ENCODE data around the gene ADAMTS8. TPM values are rescaled to one million over a fixed set of nuclear protein-coding genes. Genes with fewer than 3 reads are reported as not detected.
A peak's percentile ranks its signal among the peaks of the same experiment; 100 is the strongest.

ADAMTS8 gene
- polyA plus RNA-seq, 2 donors, result 2.2 to 3.1 TPM

DNA sequence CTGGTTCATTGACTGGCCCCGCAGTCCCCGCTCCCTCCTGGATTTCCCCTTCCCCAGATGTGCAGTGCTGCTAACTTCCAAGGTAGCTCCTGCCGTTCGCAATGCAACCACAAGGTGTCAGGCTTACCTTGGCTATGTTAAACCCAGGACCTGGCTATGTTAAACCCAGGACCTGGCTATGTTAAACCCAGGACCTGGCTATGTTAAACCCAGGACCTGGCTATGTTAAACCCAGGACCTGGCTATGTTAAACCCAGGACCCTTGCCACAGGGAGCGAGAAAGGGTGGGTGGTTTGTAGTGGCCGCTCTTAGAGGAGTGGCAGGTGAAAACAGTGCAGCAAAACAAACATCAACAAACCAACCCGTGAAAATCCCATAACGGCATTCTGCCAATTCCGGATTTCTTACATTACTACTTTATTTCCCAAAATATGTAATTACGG is 2.9 kb upstream of the ADAMTS8 start:
- no peak overlapping the region for H3K27ac ChIP-seq (ENCODE audit: low read depth in 2 of 2, low read length in 1 of 2)
- no peak overlapping the region for H3K4me3 ChIP-seq (ENCODE audit: low read depth in 1 of 2, low read length in 2 of 2)
- no peaks in the 10 kb centered on the region for H3K9me3 ChIP-seq (ENCODE audit: control insufficient read depth in 2 of 2, insufficient read depth in 1 of 2, low read depth in 1 of 2, low read length in 1 of 2)
- H3K27me3 ChIP-seq (ENCODE audit: control insufficient read depth in 1 of 2, insufficient read depth in 2 of 2, low read length in 2 of 2), result peaks cover 0 to 6% of the 10 kb centered on the region in 2 donors
- 11 to 20% methylated on average over 10 of the region's 10 CpGs for WGBS, 2 donors
- H3K4me1 ChIP-seq (ENCODE audit: control insufficient read depth in 2 of 2, insufficient read depth in 2 of 2, low read length in 1 of 2), result peaks cover 0 to 8% of the 10 kb centered on the region in 2 donors
- H3K36me3 ChIP-seq (ENCODE audit: control insufficient read depth in 2 of 2, insufficient read depth in 2 of 2, low read length in 1 of 2), result no peaks in the 10 kb centered on the region

DNA sequence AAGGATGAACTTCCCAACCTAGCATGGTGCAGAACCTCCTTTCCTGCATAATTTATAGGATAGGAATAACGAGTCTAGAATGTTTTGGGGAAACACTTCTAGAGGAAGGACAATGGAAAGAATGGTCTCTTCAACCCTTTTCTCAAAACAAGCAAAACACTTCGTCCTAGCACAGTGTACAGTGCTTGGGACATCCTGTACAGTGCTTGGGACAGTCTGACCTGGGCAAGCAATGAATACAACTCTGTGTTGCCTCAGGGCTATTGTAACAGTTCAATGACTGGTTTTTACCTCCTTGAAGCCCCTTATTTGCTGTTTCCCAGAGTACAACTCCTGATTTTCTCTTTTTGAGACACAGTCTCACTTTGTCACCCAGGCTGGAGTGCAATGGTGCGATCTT is 1.6 kb upstream of the ADAMTS8 start:
- WGBS, 2 donors, result 59 to 62% methylated on average over 3 of the region's 3 CpGs
- Histone ChIP-seq H3K4me3 (ENCODE audit: low read depth in 1 of 2, low read length in 2 of 2) (no peak overlapping the region), H3K4me1 (ENCODE audit: control insufficient read depth in 2 of 2, insufficient read depth in 2 of 2, low read length in 1 of 2) (peaks cover 0 to 8% of the 10 kb centered on the region in 2 donors), H3K27me3 (ENCODE audit: control insufficient read depth in 1 of 2, insufficient read depth in 2 of 2, low read length in 2 of 2) (peaks cover 0 to 6% of the 10 kb centered on the region in 2 donors), H3K9me3 (ENCODE audit: control insufficient read depth in 2 of 2, insufficient read depth in 1 of 2, low read depth in 1 of 2, low read length in 1 of 2) (no peaks in the 10 kb centered on the region), H3K27ac (ENCODE audit: low read depth in 2 of 2, low read length in 1 of 2) (no peak overlapping the region), H3K36me3 (ENCODE audit: control insufficient read depth in 2 of 2, insufficient read depth in 2 of 2, low read length in 1 of 2) (no peaks in the 10 kb centered on the region)

DNA sequence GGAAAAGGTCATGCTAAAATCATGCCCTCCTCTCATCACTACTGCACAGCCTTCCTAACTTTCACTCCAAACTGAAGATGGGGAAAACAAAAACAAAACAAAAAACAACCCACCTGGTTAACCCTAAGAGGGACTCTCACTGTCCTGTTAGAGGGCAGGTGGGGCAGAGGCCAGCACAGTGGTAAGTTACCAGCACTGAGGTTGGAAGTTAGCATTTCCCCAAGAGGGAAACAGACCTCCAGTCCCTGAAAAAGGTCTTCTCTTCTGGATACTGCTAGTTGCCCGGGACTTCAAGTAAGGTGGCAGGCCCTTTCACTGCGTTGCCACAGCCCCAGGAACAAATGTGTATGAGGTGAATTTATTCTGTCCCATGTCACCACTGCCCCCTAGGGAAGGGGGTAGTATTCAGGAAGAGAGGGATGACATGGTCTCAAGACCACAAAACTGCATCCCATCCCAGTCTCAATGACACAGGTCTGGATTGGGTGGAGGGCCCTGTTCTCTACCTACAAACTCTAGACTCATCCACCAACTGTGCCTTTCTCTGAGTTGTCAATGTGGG is 792 bp upstream of the ADAMTS8 start:
- Histone ChIP-seq H3K27me3 (ENCODE audit: control insufficient read depth in 1 of 2, insufficient read depth in 2 of 2, low read length in 2 of 2) (peaks cover 0 to 6% of the 10 kb centered on the region in 2 donors), H3K27ac (ENCODE audit: low read depth in 2 of 2, low read length in 1 of 2) (no peak overlapping the region), H3K36me3 (ENCODE audit: control insufficient read depth in 2 of 2, insufficient read depth in 2 of 2, low read length in 1 of 2) (no peaks in the 10 kb centered on the region), H3K9me3 (ENCODE audit: control insufficient read depth in 2 of 2, insufficient read depth in 1 of 2, low read depth in 1 of 2, low read length in 1 of 2) (no peaks in the 10 kb centered on the region), H3K4me3 (ENCODE audit: low read depth in 1 of 2, low read length in 2 of 2) (no peak overlapping the region), H3K4me1 (ENCODE audit: control insufficient read depth in 2 of 2, insufficient read depth in 2 of 2, low read length in 1 of 2) (peaks cover 0 to 8% of the 10 kb centered on the region in 2 donors)
- WGBS, 2 donors, result 71 to 77% methylated on average over 2 of the region's 2 CpGs

DNA sequence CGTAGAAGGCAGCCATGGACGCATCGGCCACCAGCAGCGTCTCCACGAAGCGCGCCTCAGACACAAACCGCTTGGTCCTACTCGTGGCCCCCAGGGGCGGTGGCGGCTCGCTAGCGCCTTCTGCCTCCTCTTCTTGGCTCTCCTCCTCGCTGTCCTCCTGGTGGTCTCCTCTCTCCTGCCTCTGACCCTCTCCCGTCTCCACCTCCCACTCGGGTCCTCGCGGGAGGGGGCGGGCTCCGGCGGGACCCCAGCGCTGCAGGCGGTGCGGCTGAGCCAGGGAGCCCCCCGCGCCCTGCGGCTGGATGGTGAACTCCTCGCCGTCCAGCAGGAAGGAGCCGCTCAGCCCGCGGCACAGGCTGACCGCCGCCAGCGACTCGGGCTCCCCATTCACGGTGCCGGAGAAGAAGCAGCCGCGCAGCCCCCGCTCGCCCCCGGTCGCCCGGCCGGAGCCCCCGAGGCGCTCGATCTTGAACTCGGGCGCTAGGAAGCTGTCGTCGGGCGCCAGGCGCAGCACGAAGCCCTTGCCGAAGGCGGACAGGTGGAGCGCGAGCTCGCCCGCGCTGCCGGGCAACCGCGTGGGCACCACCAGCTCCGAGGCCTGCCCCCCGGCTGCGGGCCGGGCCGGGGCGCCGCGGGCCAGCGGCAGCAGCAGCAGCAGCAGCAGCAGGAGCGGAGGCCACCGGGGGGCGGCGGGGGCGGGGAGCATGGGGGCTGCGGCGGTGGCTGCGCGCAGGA is 661 bp downstream of the ADAMTS8 start:
- Histone ChIP-seq H3K27ac (ENCODE audit: low read depth in 2 of 2, low read length in 1 of 2) (peak overlapping the region in 1 of 2 donors; percentile 5), H3K4me3 (ENCODE audit: low read depth in 1 of 2, low read length in 2 of 2) (peak overlapping the region; percentile 29 to 32)

DNA sequence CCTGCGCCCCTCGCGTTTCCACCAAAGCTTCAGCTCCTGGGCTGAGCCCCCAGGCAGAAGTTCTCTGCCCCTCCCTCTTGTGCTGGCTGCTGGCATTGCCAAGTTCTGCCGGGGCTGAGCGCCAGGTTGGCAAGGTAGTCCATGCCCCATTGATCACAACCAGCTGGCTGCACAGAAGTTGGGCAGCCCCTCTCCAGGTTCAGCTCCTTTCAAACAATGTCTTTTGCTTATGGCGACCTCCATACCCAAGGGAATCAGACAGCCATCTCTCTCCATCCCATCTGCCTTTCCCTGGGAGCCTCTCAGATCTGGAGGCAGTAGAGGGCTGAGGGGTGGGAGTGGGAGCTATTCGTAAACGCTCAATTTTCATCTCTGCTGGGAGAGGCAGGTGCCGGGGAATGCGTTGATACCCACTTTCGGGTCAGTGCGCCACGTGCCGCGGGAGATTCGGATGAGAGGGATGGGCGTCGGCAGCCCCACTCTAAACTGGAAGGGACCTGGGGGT is 1.5 kb downstream of the ADAMTS8 start:
- WGBS, 2 donors, result 21 to 31% methylated on average over 18 of the region's 18 CpGs
- Histone ChIP-seq H3K36me3 (ENCODE audit: control insufficient read depth in 2 of 2, insufficient read depth in 2 of 2, low read length in 1 of 2) (no peaks in the 10 kb centered on the region), H3K4me1 (ENCODE audit: control insufficient read depth in 2 of 2, insufficient read depth in 2 of 2, low read length in 1 of 2) (peaks cover 0 to 8% of the 10 kb centered on the region in 2 donors), H3K4me3 (ENCODE audit: low read depth in 1 of 2, low read length in 2 of 2) (peak overlapping the region in 1 of 2 donors; percentile 32), H3K27ac (ENCODE audit: low read depth in 2 of 2, low read length in 1 of 2) (peak overlapping the region in 1 of 2 donors; percentile 6), H3K9me3 (ENCODE audit: control insufficient read depth in 2 of 2, insufficient read depth in 1 of 2, low read depth in 1 of 2, low read length in 1 of 2) (no peaks in the 10 kb centered on the region), H3K27me3 (ENCODE audit: control insufficient read depth in 1 of 2, insufficient read depth in 2 of 2, low read length in 2 of 2) (peaks cover 0 to 6% of the 10 kb centered on the region in 2 donors)

More for the DNA sequence above, 661 bp downstream of the ADAMTS8 start:
- peaks cover 0 to 6% of the 10 kb centered on the region in 2 donors for H3K27me3 ChIP-seq (ENCODE audit: control insufficient read depth in 1 of 2, insufficient read depth in 2 of 2, low read length in 2 of 2)
- H3K9me3 ChIP-seq (ENCODE audit: control insufficient read depth in 2 of 2, insufficient read depth in 1 of 2, low read depth in 1 of 2, low read length in 1 of 2), result no peaks in the 10 kb centered on the region
- peaks cover 0 to 8% of the 10 kb centered on the region in 2 donors for H3K4me1 ChIP-seq (ENCODE audit: control insufficient read depth in 2 of 2, insufficient read depth in 2 of 2, low read length in 1 of 2)
- no peaks in the 10 kb centered on the region for H3K36me3 ChIP-seq (ENCODE audit: control insufficient read depth in 2 of 2, insufficient read depth in 2 of 2, low read length in 1 of 2)
- WGBS, 2 donors, result 1% methylated on average over 74 to 84 of the region's 84 CpGs

DNA sequence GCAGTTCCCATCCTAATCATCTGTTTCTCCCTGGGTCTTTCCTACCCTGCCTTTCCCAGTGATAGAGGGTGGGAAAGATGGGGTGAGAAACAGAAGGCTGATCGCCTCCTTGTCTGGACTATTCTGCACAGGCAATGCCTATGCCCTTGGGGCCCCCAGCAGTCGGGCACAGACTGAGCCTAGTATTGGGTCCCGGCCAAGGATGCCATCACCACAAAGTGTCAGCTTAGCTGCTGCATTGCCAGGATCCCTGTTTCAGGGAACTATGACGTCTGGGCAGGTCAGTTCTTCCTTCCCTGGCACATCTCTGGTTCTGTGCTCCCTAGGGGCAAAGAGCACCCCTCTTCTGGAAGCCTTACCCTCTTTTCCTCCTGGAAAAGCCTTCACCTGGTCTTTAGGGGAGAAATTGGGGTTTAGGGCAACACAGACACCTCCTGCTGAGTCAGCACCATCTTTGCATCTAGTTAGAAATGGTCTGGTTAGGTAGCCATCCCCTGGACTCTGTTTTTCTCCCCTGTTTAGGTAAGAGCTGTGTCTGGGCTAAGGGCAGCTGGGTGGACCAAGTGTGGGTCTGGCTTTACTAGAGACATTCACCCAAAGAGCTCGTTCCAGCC is 2.1 kb downstream of the ADAMTS8 start:
- H3K27ac ChIP-seq (ENCODE audit: low read depth in 2 of 2, low read length in 1 of 2), result no peak overlapping the region
- peaks cover 0 to 6% of the 10 kb centered on the region in 2 donors for H3K27me3 ChIP-seq (ENCODE audit: control insufficient read depth in 1 of 2, insufficient read depth in 2 of 2, low read length in 2 of 2)
- no peaks in the 10 kb centered on the region for H3K9me3 ChIP-seq (ENCODE audit: control insufficient read depth in 2 of 2, insufficient read depth in 1 of 2, low read depth in 1 of 2, low read length in 1 of 2)
- no peak overlapping the region for H3K4me3 ChIP-seq (ENCODE audit: low read depth in 1 of 2, low read length in 2 of 2)
- 35 to 36% methylated on average over 5 of the region's 5 CpGs for WGBS, 2 donors
- peaks cover 0 to 8% of the 10 kb centered on the region in 2 donors for H3K4me1 ChIP-seq (ENCODE audit: control insufficient read depth in 2 of 2, insufficient read depth in 2 of 2, low read length in 1 of 2)
- H3K36me3 ChIP-seq (ENCODE audit: control insufficient read depth in 2 of 2, insufficient read depth in 2 of 2, low read length in 1 of 2), result no peaks in the 10 kb centered on the region

DNA sequence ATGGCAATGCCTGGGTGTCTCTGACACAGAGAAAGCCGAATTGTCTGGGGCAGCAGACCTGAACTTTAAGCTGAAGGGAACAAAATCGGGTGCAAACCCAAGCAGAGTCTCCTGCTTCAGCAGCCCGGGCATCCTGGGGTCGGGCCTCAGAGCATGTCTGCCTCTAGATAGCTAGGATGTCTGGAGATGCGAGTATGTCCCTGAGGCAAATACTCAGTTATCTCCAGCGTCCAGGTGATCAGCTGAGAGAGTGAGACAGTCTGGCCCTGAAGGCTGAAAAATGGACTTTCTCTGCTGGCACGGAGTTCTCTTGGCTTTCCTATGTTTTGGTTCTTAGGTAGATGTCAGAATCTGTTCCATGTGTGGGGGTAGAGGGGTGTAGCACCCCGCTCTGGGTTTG is 3.3 kb downstream of the ADAMTS8 start:
- Histone ChIP-seq H3K4me1 (ENCODE audit: control insufficient read depth in 2 of 2, insufficient read depth in 2 of 2, low read length in 1 of 2) (peaks cover 0 to 11% of the 10 kb centered on the region in 2 donors), H3K27me3 (ENCODE audit: control insufficient read depth in 1 of 2, insufficient read depth in 2 of 2, low read length in 2 of 2) (peaks cover 0 to 6% of the 10 kb centered on the region in 2 donors), H3K27ac (ENCODE audit: low read depth in 2 of 2, low read length in 1 of 2) (no peak overlapping the region), H3K36me3 (ENCODE audit: control insufficient read depth in 2 of 2, insufficient read depth in 2 of 2, low read length in 1 of 2) (no peaks in the 10 kb centered on the region), H3K9me3 (ENCODE audit: control insufficient read depth in 2 of 2, insufficient read depth in 1 of 2, low read depth in 1 of 2, low read length in 1 of 2) (no peaks in the 10 kb centered on the region), H3K4me3 (ENCODE audit: low read depth in 1 of 2, low read length in 2 of 2) (no peak overlapping the region)
- 74 to 76% methylated on average over 8 of the region's 8 CpGs for WGBS, 2 donors

DNA sequence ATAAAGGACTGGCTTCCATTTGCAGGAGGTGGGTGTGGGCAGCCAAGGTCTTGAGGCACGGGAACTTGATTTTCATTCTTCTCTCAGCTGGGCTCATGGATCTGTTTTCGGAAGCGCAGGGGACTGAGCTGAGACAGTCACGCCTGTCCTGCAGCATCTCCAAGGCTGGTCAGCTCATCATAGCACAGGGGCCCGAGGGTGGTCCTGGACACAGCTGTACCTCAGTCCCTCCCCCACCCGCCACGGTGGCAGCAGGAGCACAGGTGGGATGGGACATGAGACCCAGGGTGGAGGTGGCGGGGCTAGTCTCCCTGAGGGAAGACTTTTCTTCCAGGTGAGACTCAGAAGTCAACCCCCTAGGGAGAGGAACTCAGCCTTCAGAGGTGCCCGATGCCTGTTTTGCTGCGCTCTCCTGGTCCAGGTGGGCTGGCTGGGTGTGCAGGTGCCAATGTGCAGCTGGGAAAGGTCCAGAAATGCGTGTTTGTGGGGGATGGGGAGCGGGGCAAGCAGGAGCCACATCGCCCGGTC is 3.7 kb downstream of the ADAMTS8 start:
- Histone ChIP-seq H3K4me3 (ENCODE audit: low read depth in 1 of 2, low read length in 2 of 2) (no peak overlapping the region), H3K27ac (ENCODE audit: low read depth in 2 of 2, low read length in 1 of 2) (no peak overlapping the region), H3K9me3 (ENCODE audit: control insufficient read depth in 2 of 2, insufficient read depth in 1 of 2, low read depth in 1 of 2, low read length in 1 of 2) (no peaks in the 10 kb centered on the region), H3K36me3 (ENCODE audit: control insufficient read depth in 2 of 2, insufficient read depth in 2 of 2, low read length in 1 of 2) (no peaks in the 10 kb centered on the region), H3K4me1 (ENCODE audit: control insufficient read depth in 2 of 2, insufficient read depth in 2 of 2, low read length in 1 of 2) (peaks cover 0 to 14% of the 10 kb centered on the region in 2 donors), H3K27me3 (ENCODE audit: control insufficient read depth in 1 of 2, insufficient read depth in 2 of 2, low read length in 2 of 2) (peaks cover 0 to 6% of the 10 kb centered on the region in 2 donors)
- WGBS, 2 donors, result 92% methylated on average over 14 of the region's 14 CpGs

DNA sequence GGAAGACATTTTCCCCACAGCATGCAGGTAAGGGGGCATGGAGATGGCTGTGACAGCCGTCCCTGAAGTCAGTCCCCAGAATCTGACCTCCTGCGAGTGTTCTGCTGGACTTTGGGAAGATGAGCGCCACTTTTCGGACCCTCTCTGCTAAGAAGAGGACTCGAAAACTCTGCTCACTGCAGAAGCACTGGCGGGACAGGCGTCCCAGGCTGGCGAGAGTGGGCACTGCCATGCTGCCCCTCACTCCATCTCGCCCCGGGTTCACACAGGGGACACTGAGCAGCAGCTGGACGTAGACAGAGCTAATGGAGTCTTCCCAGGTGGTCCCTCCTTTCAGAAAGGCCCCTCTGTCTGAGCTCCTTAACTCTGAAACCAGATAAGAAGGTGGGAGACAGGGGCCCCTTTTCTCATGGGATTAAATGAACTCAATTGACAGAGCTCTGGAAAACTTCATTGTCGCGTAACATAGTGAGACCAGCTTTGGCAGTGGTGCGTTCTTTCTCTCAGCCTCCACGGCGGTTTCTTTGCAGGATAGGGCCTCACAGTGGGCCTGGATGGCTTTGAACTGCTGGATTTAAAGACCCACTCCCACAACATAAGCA is 4.8 kb downstream of the ADAMTS8 start:
- WGBS, 2 donors, result 81 to 89% methylated on average over 16 of the region's 16 CpGs
- peaks cover 0 to 6% of the 10 kb centered on the region in 2 donors for H3K27me3 ChIP-seq (ENCODE audit: control insufficient read depth in 1 of 2, insufficient read depth in 2 of 2, low read length in 2 of 2)
- H3K4me3 ChIP-seq (ENCODE audit: low read depth in 1 of 2, low read length in 2 of 2), result no peak overlapping the region
- H3K9me3 ChIP-seq (ENCODE audit: control insufficient read depth in 2 of 2, insufficient read depth in 1 of 2, low read depth in 1 of 2, low read length in 1 of 2), result no peaks in the 10 kb centered on the region
- no peaks in the 10 kb centered on the region for H3K36me3 ChIP-seq (ENCODE audit: control insufficient read depth in 2 of 2, insufficient read depth in 2 of 2, low read length in 1 of 2)
- peaks cover 0 to 16% of the 10 kb centered on the region in 2 donors for H3K4me1 ChIP-seq (ENCODE audit: control insufficient read depth in 2 of 2, insufficient read depth in 2 of 2, low read length in 1 of 2)
- H3K27ac ChIP-seq (ENCODE audit: low read depth in 2 of 2, low read length in 1 of 2), result no peak overlapping the region
